Stimulated activated CD4-positive, alpha-beta T cell treated with anti-CD3 and anti-CD28 coated beads, Interleukin-12 subunit alpha, Interleukin-12 subunit beta, amount 100 ng/mL, for 24 hours (primary cell): ENCODE results near the gene P2RY2.

ENCODE experiments used
- DNase-seq, 2 experiments: peaks; one replicate each; pipeline ENCODE4 v3.0.0-alpha.2; 2020; ENCODE audit warnings: low read depth in 2 of 2

Gene P2RY2

DNA sequence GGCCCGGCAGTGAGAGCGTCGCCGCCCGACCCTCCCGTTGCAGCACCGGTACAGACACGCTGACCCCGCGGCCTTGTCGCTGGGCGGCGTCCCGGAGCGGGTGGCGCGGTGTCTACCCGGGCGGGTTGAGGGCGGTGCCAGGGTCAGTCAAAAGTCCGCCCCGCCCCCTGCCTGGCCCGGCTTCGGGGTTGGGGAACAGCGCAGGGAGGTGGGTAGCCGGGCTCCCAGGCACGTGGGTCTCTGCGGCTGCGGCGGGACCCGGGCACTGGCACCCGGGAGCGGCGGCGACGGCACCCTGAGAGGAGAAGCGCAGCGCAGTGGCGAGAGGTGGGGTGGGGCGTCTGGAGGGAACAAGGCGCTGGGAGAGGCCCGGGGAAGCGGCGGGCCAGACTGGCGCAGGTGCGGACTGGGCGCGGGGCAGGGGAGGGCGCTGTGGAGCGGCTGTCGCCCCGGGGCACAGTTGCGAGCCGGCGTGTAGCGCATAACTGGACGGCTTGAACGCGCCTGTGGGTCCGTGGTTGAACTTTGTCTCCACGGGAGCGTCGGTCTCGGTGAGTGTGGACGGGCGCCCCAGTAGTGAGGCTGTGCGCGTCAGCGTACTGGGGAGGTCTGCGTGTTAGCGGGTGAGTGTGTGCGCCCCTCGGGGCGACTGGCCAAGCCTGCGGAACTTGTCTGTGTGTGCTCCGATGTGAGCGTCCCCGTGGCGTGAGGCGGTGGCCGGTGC lies at the start of gene P2RY2:
Gene P2RY2, plus strand, starts transcription at position 176 of the 724 bp plus-strand sequence. CDS start 15,879 bp downstream, outside the sequence.
- DNase-seq: peak in 1 of 2 experiments; percentile 47

DNA sequence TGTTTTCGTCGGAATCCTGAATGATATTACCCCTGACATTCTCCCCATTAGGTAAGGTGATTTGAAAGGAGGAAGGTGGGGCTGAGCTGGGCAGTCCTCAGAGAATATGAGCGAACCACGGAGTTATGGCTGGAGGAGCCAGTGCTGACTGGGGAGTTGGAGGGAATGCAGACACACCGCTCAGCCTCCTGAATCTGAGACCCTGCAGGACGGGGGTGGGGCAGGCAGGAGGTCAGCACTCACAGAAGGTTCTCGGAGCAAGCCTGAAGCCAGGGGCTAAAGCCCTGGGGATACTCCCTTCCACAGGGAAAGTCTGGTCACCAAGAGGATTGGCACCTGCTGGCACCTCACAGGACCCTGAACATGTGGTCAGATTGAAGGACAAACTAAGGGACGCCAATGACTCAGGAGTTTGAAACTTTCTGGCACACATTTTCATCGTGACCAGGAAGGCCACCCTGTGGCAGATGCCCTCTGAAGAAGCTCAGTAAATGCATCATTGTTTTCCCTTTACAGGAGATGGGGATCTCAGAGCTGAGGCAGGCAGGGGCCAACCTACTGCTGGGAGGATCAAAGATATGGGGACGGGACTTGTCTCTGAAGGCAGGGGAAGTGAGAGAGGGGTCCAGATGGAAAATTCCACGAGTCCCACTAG lies 49.0 kb upstream of the P2RY2 start:
- no peak for DNase-seq

DNA sequence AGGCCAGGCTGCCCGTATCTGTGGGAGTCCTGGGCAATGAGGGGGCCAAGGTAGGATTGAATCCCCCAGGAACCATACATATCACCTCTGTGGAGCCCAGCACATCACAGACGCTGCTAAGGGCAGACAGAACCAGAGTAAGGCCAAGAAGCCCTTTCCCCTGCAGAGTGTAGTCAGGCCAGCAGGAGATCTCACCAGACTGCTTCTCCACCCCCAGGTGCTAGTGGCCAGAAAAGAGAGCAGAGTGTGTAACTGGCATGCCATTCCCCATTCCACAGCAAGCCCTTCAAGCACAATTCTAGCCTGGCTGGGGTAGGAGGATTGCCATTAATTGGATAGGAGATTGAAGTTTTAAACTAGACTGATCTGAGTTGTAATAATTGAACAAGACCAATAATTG lies 47.9 kb upstream of the P2RY2 start:
- no peak for DNase-seq

DNA sequence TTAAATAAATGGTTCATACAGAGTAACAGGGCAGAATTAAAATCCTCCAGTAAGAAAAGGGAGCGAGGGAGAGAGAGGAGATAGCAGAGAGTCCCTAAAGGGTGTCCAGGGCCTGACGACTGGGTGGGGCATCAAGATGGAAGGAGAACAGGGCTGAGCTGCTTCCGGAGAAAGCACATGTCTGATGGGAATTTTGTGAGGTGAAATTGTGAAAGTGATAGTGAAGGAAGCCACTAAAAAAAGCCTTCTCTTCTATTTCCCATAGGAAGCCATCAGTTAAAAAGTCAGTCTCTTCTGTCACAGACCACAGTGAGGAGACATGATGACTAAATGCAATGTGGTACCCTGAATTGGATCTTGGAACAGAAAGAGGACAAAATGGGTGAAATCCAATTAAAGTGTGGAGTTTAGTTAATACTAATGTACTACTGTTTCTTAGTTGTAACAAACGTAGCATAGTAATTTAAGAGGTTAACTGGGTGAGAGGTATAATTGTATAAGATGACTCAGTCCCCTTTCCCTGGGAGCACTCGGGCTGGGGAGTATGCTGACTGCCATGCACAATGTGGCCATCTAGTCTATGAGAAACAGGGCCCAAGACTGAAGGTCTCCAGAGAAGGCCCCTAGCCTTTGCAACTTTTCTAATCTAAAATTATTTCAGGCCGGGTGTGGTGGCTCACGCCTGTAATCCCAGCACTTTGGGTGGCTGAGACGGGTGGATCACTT lies 46.5 kb upstream of the P2RY2 start:
- no peak for DNase-seq

DNA sequence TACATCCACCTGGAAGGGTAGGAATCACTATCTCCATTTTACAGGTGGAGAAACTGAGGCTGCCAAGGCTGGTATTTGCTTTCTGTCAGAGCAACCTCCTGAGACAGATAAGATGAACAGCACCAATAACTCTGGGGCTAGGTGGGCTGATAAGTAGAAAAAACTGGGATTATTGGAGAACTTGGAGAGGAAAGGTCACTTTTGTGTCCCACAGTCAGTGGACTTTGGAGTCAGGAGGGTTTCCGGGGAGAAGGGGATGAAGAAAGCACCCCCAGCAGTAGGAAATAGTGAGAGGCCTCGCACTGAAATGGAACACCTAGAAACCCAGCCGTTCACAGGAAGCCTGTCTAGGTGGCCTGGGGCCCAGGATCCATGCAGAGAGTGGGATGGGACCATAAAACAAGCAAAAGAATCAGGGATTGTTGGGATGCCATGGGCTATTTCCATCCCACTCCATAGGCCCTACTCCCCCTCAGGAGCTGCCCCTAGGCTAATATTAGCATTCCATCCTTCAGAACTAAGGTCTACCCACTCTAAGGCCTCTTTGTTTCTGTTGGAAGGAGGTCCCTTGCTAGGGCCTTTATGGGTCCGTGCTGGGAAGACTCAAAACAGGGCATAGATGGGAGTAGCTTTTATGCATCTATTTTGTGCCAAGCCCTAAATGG lies 45.0 kb upstream of the P2RY2 start:
- no peak for DNase-seq

DNA sequence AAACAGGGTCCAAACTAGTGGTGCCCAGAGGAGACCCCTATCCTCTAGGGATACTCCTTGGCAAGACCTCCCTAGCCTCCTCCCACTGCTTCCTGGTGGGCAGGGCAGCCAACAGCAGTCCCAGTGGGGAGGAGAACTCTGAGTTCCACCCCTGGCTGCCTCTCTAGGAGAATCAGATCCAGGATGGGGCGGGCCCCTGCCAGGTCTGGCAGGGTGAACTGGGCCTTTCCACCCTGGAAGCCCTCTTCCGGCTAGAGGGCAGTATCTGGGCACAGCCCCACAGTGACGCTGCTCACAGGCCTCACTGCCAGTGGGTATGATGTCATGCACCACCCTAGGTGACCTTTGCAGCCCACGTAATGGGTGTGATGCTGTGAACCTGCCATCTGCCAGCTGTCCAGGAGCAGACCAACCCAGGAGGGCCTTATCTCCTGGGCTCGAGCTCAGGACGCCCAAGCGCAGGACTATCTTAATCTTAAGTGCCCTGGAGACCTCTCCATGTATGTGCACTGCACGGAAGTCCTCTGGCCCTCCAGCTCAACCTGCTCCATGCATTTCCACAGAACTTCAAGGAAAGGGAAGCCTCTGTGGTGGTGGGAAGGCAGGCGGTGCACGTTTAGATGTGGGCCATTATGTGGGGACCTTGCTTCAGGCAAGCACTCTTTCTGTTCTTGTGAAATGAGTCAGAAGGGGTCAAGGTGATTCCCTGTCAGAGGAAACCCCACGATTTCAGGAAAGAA lies 44.2 kb upstream of the P2RY2 start:
- no peak for DNase-seq

DNA sequence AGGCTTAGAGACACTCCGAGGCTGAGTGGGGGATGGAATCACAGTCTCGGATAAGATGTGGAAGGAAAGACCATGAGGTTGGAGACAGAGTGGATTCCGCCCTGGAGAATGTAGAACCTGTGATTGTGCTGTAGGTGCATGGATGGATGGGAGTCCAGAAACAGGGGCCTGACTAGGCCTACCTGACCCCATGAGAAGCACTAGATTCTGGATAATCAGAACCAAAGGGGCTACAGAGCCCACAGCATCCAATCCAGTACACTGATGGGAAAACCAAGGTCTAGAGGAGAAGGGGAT lies 43.6 kb upstream of the P2RY2 start:
- no peak for DNase-seq

DNA sequence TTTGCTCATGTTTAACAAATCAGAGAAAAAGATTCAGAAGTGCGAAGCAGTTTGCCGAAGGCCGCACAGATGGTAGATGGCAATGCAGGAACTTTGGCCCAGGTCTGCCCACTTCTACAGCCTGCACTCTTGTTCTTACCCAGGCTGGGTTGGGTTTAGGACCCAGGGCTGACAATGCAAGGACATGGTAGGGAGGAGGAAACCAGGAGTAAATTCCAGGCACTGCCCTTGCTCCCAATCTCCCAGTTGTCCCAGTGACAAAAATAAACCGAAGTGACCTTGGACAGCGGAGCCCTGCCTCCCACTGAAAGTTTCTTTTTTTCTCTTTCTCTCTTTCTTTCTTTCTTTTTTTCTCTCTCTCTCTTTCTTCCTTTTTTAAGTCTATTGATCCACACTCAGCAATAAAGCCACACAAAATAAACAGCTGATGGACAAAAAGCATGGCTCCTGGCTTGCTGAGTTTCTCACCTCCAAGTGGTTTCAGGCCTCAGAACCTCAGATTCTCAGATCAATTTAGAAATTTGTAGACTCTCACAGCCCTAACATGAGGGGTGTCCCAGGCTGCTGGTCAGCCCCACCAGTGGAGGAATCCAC lies 42.4 kb upstream of the P2RY2 start:
- no peak for DNase-seq

DNA sequence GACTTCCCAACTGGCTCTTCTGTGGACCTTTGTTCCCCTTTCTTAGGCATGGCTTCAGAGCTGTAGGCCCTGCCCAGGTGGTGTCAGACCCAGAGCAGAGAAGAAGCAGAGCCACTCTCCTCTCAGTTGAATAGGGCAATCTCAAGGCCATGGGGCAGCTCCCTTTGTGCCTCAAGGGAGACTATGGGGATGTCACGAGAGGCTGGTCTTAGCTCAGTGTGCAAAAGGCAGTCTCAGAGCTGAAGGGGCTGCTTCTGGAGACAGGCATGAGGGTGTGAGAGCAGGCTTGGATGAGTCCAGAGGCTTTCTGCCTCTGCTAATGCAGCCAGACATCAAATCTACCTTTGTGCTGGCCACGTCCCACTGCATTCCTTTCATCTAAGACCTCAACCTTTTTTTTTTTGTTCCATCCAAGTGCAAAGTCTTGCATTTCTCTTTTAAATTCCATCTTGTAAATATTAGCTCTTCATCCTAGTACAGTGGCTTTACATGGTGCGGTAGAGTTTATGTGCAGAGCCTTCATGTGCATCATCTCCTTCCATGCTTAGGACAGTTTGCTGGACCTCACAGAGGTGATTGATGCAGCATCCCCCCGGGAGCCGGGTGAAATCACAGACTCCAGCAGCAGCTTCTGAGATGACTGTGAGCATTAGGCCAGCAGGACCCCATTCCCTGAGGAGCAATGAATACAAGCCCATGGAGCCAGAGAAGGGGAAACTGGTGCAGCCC lies 41.8 kb upstream of the P2RY2 start:
- DNase-seq: no peak

DNA sequence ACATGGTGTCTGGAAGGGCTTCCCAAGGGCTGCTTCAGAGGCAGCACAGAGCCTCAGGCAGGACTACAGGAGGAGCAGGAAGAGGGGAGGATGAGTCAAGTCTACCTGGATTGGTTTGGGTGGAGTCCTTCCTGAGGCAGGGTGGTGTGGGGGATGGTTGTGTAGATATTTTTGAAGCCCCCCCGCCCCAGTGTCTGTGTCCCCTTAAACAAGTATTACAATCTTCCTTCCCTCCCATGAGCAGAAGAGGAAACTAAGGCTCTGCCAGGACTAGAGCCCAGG lies 41.3 kb upstream of the P2RY2 start:
- no peak for DNase-seq

DNA sequence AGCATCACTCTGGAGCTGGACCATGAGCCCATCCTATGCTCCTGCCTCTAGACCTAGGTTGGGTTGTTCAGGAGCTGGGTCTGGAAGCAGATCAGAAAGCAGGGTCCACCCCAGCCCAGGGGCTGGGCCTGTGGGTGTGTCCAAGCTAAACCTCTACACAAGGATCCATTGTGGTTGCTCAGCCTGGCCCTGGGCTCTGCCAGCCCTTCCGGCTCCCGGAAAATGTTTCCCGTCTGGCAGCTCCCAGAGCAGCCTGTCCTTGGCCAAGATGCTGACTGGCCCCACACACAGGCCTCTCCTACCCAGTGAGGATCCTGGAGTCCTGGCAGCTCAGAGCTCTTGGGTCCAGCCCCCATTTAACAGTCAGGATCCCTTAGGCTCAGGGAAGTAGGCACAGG lies 40.7 kb upstream of the P2RY2 start:
- DNase-seq: no peak

DNA sequence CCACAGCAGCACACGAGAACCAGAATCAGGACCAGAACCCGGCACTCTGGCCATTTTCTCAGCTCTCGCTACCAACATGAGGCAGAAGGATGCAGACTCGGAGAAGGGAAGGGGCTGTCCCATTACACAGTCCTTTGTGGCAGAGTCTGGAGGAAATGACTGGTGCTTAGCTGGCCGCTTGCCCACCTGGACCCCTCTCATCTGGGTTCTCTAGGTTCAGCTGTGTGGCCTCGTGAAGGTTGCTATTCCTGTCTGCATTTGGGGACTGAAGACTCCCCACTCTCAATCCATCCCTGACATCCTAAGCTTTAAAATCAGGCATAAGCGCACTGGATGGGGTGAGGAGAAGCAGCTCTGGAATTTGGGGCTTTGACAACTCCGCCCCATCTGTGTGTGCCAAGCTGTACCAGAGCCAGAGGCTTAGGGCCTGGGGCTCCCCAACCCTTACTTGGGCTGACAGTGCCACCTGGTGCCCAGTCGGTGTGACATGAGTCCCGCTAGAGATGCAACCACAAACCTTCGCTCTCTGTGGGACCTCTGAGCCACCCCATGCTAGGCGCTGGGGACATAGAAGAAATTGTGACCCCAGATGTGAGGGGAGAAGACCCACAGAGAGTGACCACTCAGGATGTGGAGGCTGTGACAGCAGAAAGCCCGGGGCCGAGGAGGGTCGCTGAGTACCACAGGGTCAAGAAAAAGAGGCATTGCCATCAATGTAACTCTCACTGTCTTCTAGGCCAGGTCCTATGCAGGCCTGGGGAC lies 40.1 kb upstream of the P2RY2 start:
- DNase-seq: peak; percentile 68 to 69

DNA sequence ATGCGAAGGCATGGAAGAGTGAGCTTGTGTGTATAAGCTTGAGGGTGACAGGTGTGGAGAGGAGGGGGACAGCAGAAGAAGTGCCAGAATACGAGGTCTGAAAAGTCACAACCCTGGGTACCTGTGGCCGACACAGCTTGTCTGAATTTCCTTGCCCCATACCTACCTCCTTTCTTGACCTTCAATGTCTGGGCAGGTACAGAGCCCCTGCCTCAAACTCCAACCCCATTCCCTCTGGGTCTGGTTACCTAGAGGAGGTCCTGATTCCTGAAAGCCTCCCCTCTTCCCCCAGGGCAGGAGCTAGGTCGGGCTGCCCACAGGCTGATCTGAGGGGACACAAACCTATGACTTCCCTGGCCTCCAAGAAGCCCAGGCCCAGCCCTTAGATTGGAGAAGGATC lies 39.4 kb upstream of the P2RY2 start:
- no peak for DNase-seq

DNA sequence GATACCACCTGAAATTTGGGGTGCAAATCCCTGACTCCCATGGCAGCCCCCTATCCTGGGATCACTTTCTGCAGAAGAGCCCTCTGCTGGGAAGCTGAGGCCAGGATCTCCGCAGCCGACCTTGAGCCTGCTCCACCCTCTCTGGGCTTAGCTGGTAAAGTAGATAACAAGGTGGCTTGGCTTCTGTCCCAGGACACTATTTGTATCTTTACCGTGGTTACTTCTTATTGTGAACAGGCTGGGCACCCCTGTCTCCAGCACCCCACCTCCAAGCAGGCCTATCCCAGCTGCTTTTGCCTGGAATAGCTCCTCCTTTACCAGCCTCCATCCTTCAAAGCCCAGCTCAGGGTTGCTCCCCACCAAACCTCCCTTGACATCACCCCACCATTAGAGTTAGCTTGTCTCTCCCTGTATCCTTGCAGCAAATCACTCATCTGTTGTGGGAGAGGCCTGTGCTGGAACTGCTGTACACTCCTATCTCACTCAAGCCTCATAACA lies 35.2 kb upstream of the P2RY2 start:
- no peak for DNase-seq

DNA sequence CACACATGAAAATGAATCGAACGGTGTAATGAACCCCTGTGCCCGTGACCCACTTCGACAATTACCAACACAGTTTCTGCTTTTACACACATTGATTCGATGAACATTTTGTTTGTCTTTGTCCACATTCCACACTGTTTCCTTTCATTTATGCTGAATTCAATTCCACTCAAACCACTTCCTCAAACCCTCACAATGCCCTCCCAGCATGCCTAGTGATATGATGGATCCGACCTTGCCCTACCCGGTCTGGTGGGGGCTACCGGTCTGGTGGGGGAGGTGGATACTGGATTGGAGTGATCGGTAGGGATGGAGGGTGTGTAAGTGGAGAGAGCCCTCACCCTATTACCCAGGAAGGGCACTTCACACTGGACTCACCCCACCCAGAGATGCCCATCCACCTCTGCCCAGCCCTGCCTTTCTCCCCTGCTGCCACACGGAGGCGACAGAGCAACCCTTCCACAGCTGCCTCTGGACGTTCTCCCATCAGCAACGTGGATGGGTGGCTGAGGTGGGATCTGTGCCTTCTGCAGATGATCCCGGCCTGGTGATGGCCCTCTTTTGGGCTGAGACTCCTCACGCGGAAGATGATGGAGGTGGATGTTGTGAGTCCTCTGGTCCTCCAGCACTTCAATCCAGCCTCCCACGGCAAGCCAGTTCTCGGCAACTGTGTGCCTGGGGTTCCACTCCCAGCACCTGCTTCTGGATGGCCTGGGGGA lies 33.0 kb upstream of the P2RY2 start:
- peak; percentile 9 to 56 for DNase-seq

DNA sequence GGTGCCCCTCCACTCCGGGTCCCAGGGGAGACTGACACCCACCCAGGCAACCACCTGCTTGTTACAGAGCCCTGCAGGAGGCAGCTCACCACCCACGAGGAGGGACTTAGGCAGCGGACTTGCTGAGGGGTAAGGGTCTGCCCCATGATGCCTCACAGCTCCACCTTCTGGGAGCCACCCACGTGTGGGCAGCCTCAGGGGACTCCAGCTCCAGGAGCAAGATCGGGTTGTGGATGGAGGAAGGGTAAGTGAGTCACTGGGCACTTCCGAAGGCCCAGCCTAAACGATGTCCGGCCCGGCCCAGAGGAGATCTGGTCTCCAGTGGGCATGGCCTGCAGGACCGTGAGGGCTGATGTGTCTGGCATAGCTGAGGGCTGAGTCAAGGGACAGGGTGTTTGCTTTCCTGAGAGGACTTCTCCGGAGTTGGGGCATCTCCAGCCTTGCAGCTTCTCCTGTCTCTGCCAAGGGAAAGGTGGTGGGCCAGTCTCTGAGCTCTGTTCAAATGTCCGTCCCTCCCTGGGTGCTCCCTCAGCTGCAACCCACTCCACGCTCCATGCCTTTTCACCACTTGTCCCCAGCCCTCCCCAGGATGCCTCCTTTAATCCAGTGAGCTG lies 32.3 kb upstream of the P2RY2 start:
- no peak for DNase-seq

DNA sequence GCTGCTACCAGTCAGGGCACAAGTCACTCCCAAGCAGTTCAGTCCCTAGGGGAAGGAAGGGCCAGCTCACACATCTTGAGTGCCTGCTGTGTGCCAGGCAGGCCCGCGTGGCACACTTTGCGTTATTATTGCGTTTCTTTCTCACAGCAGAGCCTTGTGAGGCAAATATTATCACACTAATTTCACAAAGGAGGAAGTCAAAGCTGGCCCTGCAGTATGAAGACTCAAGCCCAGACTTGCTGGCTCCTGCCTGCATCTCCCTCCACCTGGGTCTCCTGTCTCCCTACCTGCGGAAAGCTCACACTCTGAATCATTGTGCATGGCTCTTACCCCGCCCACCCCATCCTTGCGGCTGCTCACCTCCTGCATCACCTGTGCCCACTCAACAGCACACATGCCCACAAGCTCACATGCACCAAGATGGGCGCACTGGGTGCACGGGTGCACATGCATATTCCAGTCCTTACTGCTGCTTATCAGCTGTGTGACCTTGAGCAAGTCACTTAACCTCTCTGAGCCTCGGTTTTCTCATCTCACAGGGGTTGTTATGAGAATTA lies 31.7 kb upstream of the P2RY2 start:
- no peak for DNase-seq

DNA sequence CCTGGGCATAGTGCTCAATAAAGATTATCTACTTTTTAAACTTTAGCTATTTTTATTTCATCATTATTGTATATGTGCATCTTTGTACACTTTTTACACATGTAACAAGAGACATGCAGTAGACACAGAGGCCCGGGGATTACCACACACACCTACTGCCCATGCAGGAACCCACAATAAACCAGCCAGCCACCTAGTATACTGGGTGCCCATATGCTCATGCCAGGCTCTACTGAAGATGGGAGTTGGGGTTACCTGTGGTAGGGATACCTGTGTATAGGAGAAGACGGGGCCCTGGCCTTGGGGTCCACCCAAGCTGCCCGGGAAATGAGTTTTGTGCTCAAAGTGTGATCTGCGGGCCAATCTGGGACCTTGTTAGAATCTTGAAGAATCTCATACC lies 31.2 kb upstream of the P2RY2 start:
- no peak for DNase-seq

DNA sequence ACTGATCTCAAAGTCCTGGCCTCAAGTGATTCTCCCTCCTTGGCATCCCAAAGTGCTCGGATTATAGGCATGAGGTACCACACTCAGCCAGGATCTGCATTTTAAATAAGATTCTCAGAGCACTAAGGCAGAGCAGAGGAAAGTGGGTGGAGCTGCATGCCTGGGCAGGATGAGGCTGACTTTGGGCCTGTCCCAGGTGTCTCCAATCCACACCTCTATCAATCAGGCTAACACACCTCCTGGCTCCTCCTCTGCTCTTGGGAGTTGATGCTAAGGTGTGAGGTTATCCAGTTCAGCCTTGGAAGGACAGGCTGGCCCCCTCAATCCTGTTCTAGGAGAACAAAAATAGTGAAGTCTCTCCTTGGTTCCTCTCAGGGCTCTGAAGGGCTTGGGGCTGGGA lies 30.2 kb upstream of the P2RY2 start:
- no peak for DNase-seq
